HG03175 (cell line): Measurements from ENCODE around the gene CIC.

Experiments used
- ATAC-seq: cut with Tn5 transposase; IDR thresholded peaks from one replicate; pipeline ENCODE4 v1.9.1; 2021; ENCODE audit warnings: mild to moderate bottlenecking, moderate library complexity; ENCODE audit not compliant: unreplicated experiment

The CIC gene

GRCh38 chr19:42268704-42269477 is at the start of gene CIC:
CIC (plus strand) TSS chr19:42269252; CDS start chr19:42271784, 2,532 bp downstream.
- ATAC-seq = peak; percentile 86

DNA sequence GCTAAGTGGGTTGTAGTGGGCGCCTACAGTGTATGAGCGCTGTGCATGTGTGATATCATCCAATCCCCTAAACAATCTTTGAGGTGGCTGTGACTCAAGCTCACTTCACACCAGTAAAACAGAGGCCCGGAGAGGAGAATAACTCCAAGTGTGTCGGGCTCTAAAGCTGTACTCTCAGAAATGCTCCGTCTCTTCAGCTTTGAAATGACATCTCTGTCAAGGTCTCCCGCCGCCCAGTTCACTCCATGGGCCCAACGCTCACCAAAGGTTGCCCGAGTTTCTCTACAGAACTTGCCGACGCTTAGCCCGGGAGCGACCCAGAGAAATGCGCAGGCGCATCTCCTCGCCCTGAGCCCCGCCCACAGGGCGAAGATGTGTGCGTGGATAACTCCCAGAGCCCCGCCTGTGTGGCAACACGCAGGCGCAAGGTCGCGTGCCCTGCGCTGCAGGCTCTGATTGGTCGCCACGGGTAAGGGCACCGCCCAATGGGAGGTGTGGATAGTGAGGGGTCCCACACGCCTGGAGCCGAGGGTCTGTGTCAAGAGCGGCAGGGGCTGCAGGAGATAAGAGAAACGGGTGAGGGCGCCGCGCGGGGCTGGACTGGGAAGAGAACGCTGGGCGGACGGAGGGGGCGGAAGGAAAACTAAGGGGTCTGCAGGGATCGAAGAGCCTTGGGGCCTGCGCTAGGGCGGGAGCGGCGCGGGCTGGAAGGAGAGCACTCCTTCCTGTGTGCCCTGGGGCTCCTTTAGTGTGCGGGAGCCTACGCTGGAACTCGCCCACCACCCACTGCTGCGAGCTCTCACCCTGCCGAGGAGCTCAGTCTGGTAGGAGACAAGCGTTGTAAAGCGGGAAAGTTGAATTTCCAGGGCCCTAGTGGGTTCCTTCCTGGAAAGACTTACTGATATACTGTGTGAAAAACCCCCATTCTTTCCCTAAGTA is 49.0 kb upstream of the CIC start, which contains the start of gene ZNF526:
Gene ZNF526, plus strand, starts transcription at position 501 of the 939 bp plus-strand sequence. CDS start 4,092 bp downstream, outside the sequence.
- ATAC-seq = peak; percentile 79

- no peak for ATAC-seq
These were observed 48.3 kb upstream of the CIC start for GRCh38 chr19:42220751-42221097.

GRCh38 chr19:42224940-42225717 is 43.9 kb upstream of the CIC start:
- no peak for ATAC-seq

- ATAC-seq = no peak
These were observed 43.2 kb upstream of the CIC start for GRCh38 chr19:42225718-42226292.

DNA sequence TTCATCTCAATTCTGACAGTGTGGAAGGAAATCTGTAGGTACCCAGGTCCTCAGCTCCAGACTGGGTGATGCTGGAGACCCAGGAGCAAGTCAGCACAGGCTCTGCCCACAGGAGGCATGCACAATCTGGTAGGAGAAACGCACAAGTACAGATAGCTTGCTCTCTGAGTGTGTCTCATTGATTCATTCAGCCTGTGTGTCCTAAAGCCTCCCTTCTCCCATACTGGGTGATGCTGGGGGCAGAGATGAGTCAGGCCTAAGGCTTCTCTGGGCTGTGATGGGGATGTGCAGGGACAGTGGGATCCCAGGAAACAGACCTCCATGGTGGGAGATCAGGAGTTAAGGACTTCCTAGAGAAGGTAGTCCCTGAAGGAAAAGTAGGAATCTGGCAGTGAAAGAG is 42.2 kb upstream of the CIC start:
- no peak for ATAC-seq

DNA sequence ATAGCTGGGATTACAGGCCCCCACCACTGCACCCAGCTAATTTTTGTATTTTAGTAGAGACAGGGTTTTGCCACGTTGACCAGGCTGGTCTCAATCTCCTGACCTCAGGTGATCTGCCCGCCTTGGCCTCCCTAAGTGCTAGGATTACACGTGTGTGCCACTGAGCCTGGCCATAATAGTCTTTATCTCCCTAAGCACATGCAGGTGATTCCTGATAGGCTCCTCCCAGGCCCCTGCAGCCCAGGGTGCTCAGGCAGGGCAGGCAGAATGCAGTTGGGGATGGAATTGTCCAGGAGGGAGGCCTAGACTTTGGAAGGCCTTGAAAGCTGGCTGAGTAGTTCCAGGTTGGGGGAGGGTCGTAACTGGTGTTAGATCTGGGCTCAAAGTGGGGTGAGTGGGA is 40.4 kb upstream of the CIC start:
- no peak for ATAC-seq

DNA sequence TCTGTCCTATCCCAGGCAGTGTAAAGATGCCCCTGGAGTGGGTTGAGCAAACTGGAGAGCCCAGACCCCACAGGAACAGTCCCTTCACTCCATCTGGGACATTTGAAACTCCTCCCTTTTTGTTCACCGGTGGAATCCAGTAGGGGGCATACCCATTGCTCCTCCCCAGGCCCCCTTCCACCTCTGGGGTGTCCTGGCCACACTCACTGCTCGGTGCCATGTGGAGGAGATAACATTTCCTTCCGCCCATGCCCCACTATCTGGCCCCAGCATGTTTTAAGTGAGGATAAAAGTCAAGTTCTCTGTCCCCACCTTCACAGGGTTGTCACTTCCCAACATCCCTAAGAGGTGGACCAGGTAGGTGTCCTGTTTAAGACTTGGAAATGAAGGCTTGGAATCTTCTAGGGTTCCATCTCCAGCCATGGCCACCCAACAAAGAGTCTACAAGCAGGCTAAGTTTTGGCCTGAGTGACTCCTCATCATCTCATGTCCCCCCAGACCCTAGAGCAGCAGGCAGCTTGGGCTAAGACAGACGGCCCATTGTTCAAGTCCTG is 39.7 kb upstream of the CIC start:
- ATAC-seq = no peak

- ATAC-seq = no peak
These were observed 39.1 kb upstream of the CIC start for GRCh38 chr19:42229855-42230351.

GRCh38 chr19:42230571-42230970 is 38.5 kb upstream of the CIC start:
- no peak for ATAC-seq

- no peak for ATAC-seq
These were observed 36.6 kb upstream of the CIC start for GRCh38 chr19:42232435-42232834.

DNA sequence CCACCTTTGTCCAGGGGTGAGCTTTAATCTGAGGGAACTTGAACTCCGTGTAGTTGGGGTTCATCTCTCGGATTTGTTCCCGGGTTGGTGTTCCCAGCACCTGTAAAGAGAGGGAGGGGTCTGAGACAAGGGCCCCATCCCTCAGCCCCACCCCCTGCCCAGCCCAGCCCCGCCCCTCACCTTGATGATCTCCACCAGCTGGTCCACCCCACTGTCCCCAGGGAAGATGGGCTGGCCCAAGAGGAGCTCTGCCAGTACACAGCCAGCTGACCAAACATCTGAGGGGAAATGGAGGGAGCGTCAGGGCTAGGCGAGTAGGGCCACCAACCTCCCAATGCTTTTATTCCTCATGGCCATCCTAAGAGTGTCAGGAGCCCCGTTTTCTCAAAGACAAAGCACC is 35.9 kb upstream of the CIC start:
- no peak for ATAC-seq

GRCh38 chr19:42233678-42234292 is 35.3 kb upstream of the CIC start:
- no peak for ATAC-seq

GRCh38 chr19:42234364-42234763 is 34.7 kb upstream of the CIC start:
- no peak for ATAC-seq

DNA sequence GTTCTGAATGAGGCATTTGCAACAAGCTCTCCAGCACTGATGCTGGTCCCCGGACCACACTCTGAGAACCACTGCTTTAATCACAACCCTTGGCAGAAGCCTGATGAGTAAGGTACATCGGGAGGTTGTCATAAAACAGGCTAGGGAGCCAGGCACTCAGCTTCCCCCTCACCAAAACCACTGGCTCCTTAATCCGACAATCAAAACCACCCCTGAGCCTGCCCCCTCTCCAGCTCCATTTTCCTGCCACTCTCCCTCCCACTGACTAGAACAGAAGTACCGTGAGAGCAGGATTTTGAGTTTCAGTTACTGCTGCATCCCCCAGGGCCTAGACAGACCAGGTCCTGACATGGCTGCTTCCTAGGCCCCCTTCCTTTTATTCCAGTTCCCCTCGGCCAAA is 33.9 kb upstream of the CIC start:
- ATAC-seq = no peak

GRCh38 chr19:42239544-42240220 is 29.4 kb upstream of the CIC start:
- ATAC-seq = no peak

DNA sequence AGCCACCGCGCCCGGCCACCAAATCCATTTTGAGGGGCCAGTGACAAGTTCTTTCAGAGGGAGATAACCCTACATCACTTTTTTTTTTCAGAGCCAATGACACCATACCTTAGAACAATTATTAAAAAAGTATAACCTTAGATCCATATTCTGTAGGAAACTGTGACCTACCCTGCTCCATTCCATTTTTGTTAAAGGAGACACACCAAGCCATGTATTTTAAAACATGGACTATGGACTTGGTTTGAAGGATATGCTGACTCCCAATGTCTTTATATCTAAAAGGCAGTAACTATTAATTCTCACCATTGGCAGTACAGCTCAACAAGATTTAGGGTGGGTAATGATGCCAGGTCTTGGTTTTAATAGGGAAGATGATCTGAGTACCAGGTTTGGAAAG is 27.8 kb upstream of the CIC start:
- no peak for ATAC-seq

DNA sequence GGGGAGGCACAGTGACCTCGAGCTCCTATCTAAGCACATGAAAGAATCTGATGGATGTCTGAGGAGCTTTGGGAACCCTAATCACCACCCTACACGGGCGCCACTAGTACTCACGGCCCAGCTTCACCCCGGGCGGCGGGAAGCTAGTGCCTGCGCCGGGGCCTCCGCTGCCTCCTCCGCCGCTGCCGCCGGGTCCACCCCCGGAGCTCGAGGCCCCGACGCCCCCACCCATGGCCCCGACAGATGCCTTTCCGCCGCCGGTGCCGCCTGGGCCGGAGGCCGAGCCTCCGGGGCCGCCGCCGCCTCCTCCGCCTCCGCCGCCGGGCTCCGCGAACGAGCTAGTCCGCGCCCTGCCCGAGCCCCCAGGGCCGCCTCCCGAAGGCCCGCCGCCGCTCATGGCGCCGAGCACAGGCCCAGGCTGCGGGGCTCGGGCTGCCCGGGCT is 27.0 kb upstream of the CIC start:
- peak; percentile 4 for ATAC-seq
